ENCODE data around the gene RAB3C. TPM values are rescaled to one million over a fixed set of nuclear protein-coding genes. Genes with fewer than 3 reads are reported as not detected.

The RAB3C gene
- total RNA-seq, 1 donor from 2014 or later = not detected

DNA sequence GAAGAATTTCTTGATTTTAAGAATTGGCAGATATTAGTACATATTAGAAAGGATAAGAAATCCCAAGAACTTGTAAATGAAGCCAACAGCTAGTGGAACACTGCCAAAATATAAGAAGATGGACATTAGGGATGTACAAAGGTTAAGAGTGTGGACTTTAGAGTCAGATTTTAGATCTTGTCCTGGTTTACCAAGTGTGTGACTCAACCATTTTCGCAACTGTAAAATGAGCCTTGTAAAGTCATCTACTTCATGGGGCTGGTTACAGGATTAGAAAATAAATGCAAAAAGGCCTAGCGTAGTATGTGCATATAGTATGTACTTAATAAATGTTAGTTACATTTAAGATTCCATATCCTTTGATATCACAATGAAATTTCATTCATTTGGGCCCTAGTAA, 260.0 kb downstream of the RAB3C start:
- Histone ChIP-seq H3K27me3 (ENCODE audit: control insufficient read depth, insufficient read depth, low read length) (peaks cover 4% of the 10 kb centered on the region), H3K36me3 (ENCODE audit: control insufficient read depth, insufficient read depth, low read length) (no peaks in the 10 kb centered on the region), H3K4me3 (ENCODE audit: low read depth, low read length) (no peak overlapping the region)
- no peak for TF ChIP-seq CTCF (IDR thresholded peaks at IDR 0.05; ENCODE audit: insufficient read depth, low read length, severe bottlenecking)
- FAIRE-seq (no peak), DNase-seq (ENCODE audit: low read depth) (peak; percentile 43)

DNA sequence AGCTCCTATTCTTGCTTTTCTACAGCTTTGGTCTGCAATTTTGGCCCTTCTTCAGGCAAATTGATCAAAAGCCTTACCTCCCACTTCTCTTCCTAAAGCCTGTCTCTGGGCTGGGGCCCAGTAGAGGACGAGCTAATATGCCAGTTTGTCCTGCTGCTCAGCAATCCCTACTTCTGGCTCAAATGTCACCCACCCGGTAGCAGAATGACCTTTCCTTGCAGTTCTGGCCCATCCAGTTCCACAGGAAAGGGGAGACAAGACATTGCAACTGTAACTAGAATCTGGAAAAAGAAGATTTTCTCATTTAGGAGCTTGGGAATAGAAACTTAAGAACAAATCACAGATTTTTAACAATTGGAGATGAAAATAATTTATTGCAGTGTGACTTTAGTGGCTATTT, 261.5 kb downstream of the RAB3C start:
- DNase-seq (ENCODE audit: low read depth) = no peak
- H3K36me3 ChIP-seq (ENCODE audit: control insufficient read depth, insufficient read depth, low read length) = no peaks in the 10 kb centered on the region
- TF ChIP-seq CTCF (IDR thresholded peaks at IDR 0.05; ENCODE audit: insufficient read depth, low read length, severe bottlenecking) = no peak
- H3K4me3 ChIP-seq (ENCODE audit: low read depth, low read length) = no peak overlapping the region
- peaks cover 4% of the 10 kb centered on the region for H3K27me3 ChIP-seq (ENCODE audit: control insufficient read depth, insufficient read depth, low read length)
- no peak for FAIRE-seq

- FAIRE-seq (no peak), DNase-seq (ENCODE audit: low read depth) (no peak)
- TF ChIP-seq CTCF (IDR thresholded peaks at IDR 0.05; ENCODE audit: insufficient read depth, low read length, severe bottlenecking) = no peak
- Histone ChIP-seq H3K36me3 (ENCODE audit: control insufficient read depth, insufficient read depth, low read length) (no peaks in the 10 kb centered on the region), H3K27me3 (ENCODE audit: control insufficient read depth, insufficient read depth, low read length) (peaks cover 4% of the 10 kb centered on the region), H3K4me3 (ENCODE audit: low read depth, low read length) (no peak overlapping the region)
Observed at GRCh38 chr5:58847041-58847440, 264.2 kb downstream of the RAB3C start.

DNA sequence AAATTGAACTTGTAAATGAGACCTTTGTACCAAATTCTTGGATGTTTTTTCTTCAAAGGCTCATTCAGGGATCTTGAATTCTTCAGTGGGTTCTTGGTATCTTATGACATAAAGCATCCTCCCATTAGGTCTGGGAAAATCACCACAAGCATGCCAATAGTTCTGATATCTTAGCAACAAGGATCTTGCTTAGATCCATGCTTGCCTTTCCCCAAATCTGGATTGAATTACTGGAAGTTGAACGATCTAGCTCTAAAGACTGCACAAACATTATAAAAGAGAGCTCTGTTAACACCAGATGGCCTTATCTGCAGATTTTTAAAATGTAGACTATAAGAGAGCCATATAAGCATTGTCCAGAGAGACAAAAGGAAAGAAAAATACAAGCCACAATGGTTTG, 266.3 kb downstream of the RAB3C start:
- no peak for FAIRE-seq
- TF ChIP-seq CTCF (IDR thresholded peaks at IDR 0.05; ENCODE audit: insufficient read depth, low read length, severe bottlenecking) = no peak
- H3K27me3 ChIP-seq (ENCODE audit: control insufficient read depth, insufficient read depth, low read length) = peaks cover 3% of the 10 kb centered on the region
- no peaks in the 10 kb centered on the region for H3K36me3 ChIP-seq (ENCODE audit: control insufficient read depth, insufficient read depth, low read length)
- no peak for DNase-seq (ENCODE audit: low read depth)
- no peak overlapping the region for H3K4me3 ChIP-seq (ENCODE audit: low read depth, low read length)

- Histone ChIP-seq H3K36me3 (ENCODE audit: control insufficient read depth, insufficient read depth, low read length) (no peaks in the 10 kb centered on the region), H3K4me3 (ENCODE audit: low read depth, low read length) (no peak overlapping the region), H3K27me3 (ENCODE audit: control insufficient read depth, insufficient read depth, low read length) (peaks cover 3% of the 10 kb centered on the region)
- peak; percentile 40 for TF ChIP-seq CTCF (IDR thresholded peaks at IDR 0.05; ENCODE audit: insufficient read depth, low read length, severe bottlenecking)
- DNase-seq (ENCODE audit: low read depth) (peak; percentile 44), FAIRE-seq (no peak)
Observed at GRCh38 chr5:58849921-58850667, 267.2 kb downstream of the RAB3C start.

DNA sequence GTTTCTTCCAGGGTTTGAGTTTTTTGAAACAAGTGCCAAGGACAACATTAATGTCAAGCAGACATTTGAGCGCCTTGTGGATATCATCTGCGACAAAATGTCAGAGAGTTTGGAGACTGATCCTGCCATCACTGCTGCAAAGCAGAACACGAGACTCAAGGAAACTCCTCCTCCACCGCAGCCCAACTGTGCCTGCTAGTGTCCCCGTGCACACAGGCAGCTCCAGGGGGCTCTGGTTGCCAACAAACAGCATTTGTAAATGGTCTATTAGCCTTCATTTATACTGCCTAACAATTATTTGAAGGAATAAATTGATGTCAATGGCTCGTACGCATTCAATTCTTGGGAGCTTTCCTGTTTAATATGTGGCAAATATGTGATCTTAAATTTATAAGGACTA, 268.3 kb downstream of the RAB3C start:
- FAIRE-seq = no peak
- no peaks in the 10 kb centered on the region for H3K36me3 ChIP-seq (ENCODE audit: control insufficient read depth, insufficient read depth, low read length)
- peaks cover 3% of the 10 kb centered on the region for H3K27me3 ChIP-seq (ENCODE audit: control insufficient read depth, insufficient read depth, low read length)
- no peak for DNase-seq (ENCODE audit: low read depth)
- no peak overlapping the region for H3K4me3 ChIP-seq (ENCODE audit: low read depth, low read length)
- no peak for TF ChIP-seq CTCF (IDR thresholded peaks at IDR 0.05; ENCODE audit: insufficient read depth, low read length, severe bottlenecking)
